Thyroid gland (tissue), 4 donors: ENCODE results near the gene TRPM5. TPM values are rescaled to one million over a fixed set of nuclear protein-coding genes. Genes with fewer than 3 reads are reported as not detected.

Experiments used
- DNase-seq, 2 donors: peaks; one replicate each; pipeline ENCODE4 v3.0.0-alpha.2; 2019
- H3K27ac ChIP-seq, 3 donors: fragments of 200-600 bp; sonication (generic); 1 replicate in 2 of 3; 2 replicates in 1 of 3; pipeline ENCODE4 v1.5.1; 2016 to 2019; ENCODE audit warnings: mild to moderate bottlenecking in 1 of 3, moderate library complexity in 1 of 3
- H3K27me3 ChIP-seq: fragments of 200-600 bp; sonication (generic); one replicate; pipeline ENCODE4 v1.5.1; 2019
- H3K36me3 ChIP-seq, 2 donors: fragments of 200-600 bp; sonication (generic); one replicate each; pipeline ENCODE4 v1.5.1; 2016 to 2019
- H3K4me1 ChIP-seq, 2 donors: fragments of 200-600 bp; sonication (generic); one replicate each; pipeline ENCODE4 v1.5.1; 2017 to 2019
- H3K4me3 ChIP-seq, 3 donors: fragments of 200-600 bp; sonication (generic); replicated peaks in 1 of 3; 1 replicate in 2 of 3; 2 replicates in 1 of 3; pipeline ENCODE4 v1.5.1; 2016; ENCODE audit warnings: mild to moderate bottlenecking in 1 of 3
- H3K9me3 ChIP-seq: fragments of 200-600 bp; sonication (generic); one replicate; pipeline ENCODE4 v1.5.1; 2017
- CTCF ChIP-seq, 6 experiments: fragments of 200-600 bp in 3 of 6; fragments of 450-650 bp in 3 of 6; sonication (generic) in 3 of 6; IDR thresholded peaks; one replicate each; pipeline ENCODE4 v1.5.1; 2016 to 2019; ENCODE audit warnings: antibody characterized with exemption in 6 of 6, mild to moderate bottlenecking in 2 of 6, inconsistent platforms in 1 of 6, moderate library complexity in 1 of 6
- POLR2A ChIP-seq, 2 donors: fragments of 450-650 bp; IDR thresholded peaks; one replicate each; pipeline ENCODE4 v1.6.1; 2017; ENCODE audit warnings: antibody characterized with exemption in 2 of 2, mild to moderate bottlenecking in 2 of 2, moderate library complexity in 1 of 2
- WGBS, 2 donors: methylation state at CpG; one replicate each; pipeline ENCODE4 v1.1.5; 2017; 5-methylcytosine and 5-hydroxymethylcytosine counted together
- intact Hi-C: fragments of 100-400 bp; cut with DNase I; formaldehyde crosslinking; loops from one replicate; pipeline ENCODE4 v1.15.1; 2023
- total RNA-seq, 4 donors: library from RNA; depleted of rRNA; stranded (reverse); fragments of >200 nt; gene quantifications; one replicate each; pipeline ENCODE4 v1.2.3, GENCODE V29; 2016

The TRPM5 gene
- total RNA-seq, 4 donors from 2014 or later = 0.54 to 2.4 (median 0.73) TPM

GRCh38 chr11:2404735-2405196 lies 39.5 kb downstream of the TRPM5 start:
- TF ChIP-seq CTCF (IDR thresholded peaks at IDR 0.05) = no peak
- no peak for TF ChIP-seq POLR2A (IDR thresholded peaks at IDR 0.05)
- Histone ChIP-seq H3K4me1 (peaks cover 11 to 12% of the 10 kb centered on the region in 2 donors), H3K9me3 (no peaks in the 10 kb centered on the region)

GRCh38 chr11:2402890-2403645 lies 41.2 kb downstream of the TRPM5 start:
- TF ChIP-seq CTCF (IDR thresholded peaks at IDR 0.05) = no peak
- TF ChIP-seq POLR2A (IDR thresholded peaks at IDR 0.05) = no peak
- Histone ChIP-seq H3K27ac (no peak overlapping the region), H3K27me3 (no peaks in the 10 kb centered on the region), H3K4me3 (no peak overlapping the region), H3K36me3 (peaks cover 12 to 18% of the 10 kb centered on the region in 2 donors), H3K4me1 (peaks cover 20 to 24% of the 10 kb centered on the region in 2 donors), H3K9me3 (no peaks in the 10 kb centered on the region)
- intact Hi-C loops = no loop called here
- WGBS, 2 donors = 93% methylated on average over 10 to 20 of the region's 31 CpGs
- no peak for DNase-seq

More at GRCh38 chr11:2404735-2405196, 39.5 kb downstream of the TRPM5 start:
- no peak overlapping the region for H3K27ac ChIP-seq
- intact Hi-C loops = no loop called here
- no peak for DNase-seq
- WGBS, 2 donors = 84% methylated on average over 7 to 10 of the region's 12 CpGs
- no peaks in the 10 kb centered on the region for H3K27me3 ChIP-seq
- H3K36me3 ChIP-seq = peaks cover 12 to 18% of the 10 kb centered on the region in 2 donors
- H3K4me3 ChIP-seq = no peak overlapping the region

GRCh38 chr11:2402106-2402505 lies 42.2 kb downstream of the TRPM5 start:
- peaks cover 20 to 24% of the 10 kb centered on the region in 2 donors for H3K4me1 ChIP-seq
- H3K27ac ChIP-seq = no peak overlapping the region
- H3K36me3 ChIP-seq = peaks cover 15 to 19% of the 10 kb centered on the region in 2 donors
- DNase-seq = no peak
- TF ChIP-seq CTCF (IDR thresholded peaks at IDR 0.05) (no peak), POLR2A (IDR thresholded peaks at IDR 0.05) (no peak)
- no peaks in the 10 kb centered on the region for H3K27me3 ChIP-seq
- intact Hi-C loops = no loop called here
- no peaks in the 10 kb centered on the region for H3K9me3 ChIP-seq
- H3K4me3 ChIP-seq = no peak overlapping the region
- WGBS, 2 donors = 85 to 91% methylated on average over 11 to 13 of the region's 13 CpGs

GRCh38 chr11:2401436-2401984 lies 42.8 kb downstream of the TRPM5 start:
- Histone ChIP-seq H3K27me3 (no peaks in the 10 kb centered on the region), H3K36me3 (peaks cover 21 to 25% of the 10 kb centered on the region in 2 donors), H3K4me3 (peak overlapping the region; percentile 92 to 100 (median 93)), H3K27ac (peak overlapping the region in 2 of 3 donors; percentile 75 to 79), H3K4me1 (peaks cover 20 to 24% of the 10 kb centered on the region in 2 donors), H3K9me3 (no peaks in the 10 kb centered on the region)
- 30 to 31% methylated on average over 6 to 10 of the region's 12 CpGs for WGBS, 2 donors
- intact Hi-C loops = no loop called here
- DNase-seq = no peak
- TF ChIP-seq POLR2A (IDR thresholded peaks at IDR 0.05) (no peak), CTCF (IDR thresholded peaks at IDR 0.05) (no peak)
